GM10847 (cell line): Measurements from ENCODE around the gene DAAM1.

ENCODE experiments used
- POLR2A ChIP-seq: IDR thresholded peaks from 2 replicates; pipeline ENCODE4 v1.6.1; 2011; ENCODE audit not compliant: insufficient read length; ENCODE audit errors: extremely low read depth

Gene DAAM1

DNA sequence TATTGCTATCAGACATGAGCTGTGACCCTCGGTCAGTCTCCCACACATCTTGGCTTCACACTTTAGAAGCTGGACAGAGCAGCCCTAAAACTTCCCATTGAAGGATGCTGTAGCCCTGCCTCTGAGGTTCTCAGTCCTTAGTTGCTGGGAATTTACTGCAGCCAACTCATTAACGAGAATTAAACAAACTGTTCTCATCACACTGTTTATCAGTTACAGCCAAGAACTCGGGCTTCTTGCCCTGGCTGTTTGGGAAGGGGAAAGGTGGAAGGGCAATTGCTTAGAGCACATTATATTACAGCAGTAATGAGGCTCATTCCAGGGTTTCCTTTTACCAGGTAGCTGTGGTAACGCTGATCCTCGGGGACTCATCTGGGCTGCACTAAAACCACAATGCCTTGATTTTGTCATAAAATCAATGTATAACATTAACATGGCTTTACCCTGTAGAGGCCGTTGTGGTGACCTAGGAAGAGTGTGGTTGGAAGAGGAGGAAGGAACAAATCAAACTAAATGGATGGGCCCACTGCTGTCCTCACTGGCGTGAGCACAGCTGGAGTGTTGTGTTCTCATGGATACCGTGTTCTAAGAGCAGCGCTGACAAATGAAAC lies 189.6 kb downstream of the DAAM1 start:
- no peak for TF ChIP-seq POLR2A

DNA sequence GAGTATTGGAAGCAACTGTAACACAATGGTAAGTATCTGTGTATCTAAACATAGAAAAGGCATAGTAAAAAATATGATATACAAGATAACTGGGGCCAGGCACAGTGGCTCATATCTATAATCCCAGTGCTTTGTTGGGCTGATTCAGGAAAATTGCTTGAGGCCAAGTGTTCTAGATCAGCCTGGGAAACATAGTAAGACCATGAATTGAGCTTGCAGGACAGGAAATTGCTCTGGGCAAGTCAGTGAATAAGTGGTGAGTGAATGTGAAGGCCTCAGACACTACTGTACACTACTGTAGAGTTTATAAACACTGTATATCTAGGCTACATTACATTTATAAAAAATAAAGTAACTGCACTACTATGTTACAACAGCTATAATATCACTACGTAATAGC lies 201.5 kb downstream of the DAAM1 start:
- no peak for TF ChIP-seq POLR2A

GRCh38 chr14:59391388-59391787 lies 202.9 kb downstream of the DAAM1 start:
- TF ChIP-seq POLR2A = no peak

DNA sequence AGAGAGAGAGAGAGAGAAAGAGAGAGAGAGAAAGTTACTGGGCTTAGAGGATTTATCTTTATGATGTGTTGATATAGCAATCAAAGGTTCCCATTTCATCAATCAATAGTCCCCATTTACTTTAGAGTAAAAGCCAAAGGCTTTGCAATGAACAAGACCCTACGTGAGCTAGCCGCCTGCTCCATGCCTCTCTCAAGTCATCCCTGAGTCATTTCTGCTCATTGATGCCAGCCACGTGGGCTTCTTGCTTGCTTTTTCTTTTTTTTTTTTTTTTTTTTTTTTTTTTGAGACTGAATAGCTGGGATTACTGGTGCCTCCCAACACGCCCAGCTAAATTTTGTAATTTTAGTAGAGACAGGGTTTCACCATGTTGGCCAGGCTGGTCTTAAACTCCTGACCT lies 205.8 kb downstream of the DAAM1 start:
- no peak for TF ChIP-seq POLR2A

DNA sequence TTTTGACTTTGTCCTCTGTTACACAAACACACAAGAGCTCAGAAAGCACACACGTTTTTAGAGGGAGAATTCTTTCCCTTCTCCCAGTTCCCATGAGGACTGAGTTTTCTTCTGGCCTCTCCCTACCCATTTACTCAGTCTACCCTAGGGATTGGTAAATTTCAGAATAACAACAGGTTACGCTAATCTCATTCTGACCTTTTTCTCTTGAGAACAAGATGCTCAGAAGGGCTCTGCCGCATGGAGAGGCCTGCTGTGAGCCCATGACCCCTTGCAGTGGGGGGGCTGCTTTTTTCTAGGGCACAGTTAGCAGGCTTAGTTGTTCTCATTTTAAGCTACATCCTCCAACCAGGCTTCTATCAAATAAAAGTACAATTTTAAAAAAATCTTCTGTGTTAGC lies 207.2 kb downstream of the DAAM1 start:
- TF ChIP-seq POLR2A = no peak

GRCh38 chr14:59398841-59399240 lies 210.4 kb downstream of the DAAM1 start:
- no peak for TF ChIP-seq POLR2A

GRCh38 chr14:59406454-59407245 lies 218.2 kb downstream of the DAAM1 start:
- no peak for TF ChIP-seq POLR2A

DNA sequence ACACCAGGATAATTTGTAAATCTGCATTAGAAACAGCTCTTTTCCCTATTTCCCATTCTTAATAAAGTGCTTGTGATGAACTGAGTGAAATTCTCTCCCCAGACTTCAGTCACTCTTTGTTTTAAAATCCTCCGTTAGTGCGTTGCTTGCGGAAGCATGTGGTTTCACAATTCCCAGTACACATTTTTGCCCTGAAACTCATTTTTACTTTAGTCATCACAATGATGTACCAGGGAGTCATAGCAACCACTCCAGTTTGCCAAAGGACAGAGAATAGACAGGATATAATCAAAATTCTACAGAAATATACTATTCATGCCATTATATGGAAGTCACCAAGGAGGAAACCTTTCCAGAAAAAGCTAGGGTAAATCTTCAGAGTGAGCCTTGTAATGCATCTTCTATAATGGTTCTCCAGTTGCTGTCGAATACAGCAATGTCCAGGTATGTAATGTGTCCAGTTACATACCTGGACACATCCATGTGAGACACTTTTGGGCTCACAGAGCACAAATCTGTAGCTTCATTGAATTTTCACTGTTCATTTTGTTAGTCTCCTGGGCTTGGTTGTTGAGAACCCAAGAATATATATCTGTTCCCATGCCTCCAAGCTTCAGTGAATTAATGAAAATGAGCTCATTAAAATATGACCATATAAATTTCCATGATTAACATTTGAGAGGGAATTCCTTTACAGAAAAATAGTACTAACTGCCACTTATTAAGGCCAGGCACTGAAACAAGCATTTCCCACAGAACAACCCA lies 219.0 kb downstream of the DAAM1 start:
- no peak for TF ChIP-seq POLR2A

- TF ChIP-seq POLR2A = no peak
Observed at GRCh38 chr14:59415836-59416602, 227.6 kb downstream of the DAAM1 start.

DNA sequence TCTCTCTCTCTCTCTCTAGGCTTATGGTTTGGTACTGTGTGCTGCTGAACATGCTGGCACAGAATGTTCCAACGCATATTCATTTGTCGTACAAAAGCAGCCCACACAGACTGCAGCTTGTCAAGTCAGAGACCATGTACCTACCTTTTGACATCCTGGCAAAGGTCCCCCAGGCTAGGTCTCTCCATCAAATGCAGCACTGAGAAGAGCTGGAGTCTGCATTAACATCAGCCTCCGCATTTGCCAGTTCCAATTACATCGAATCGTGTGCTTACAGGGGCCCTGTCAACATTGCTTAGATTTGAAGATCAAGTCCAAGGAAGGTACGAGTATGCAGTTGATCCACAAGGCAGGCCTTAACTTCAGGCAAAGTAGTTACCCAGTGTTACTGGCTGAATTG lies 228.8 kb downstream of the DAAM1 start:
- TF ChIP-seq POLR2A = no peak

GRCh38 chr14:59419303-59419702 lies 230.8 kb downstream of the DAAM1 start:
- no peak for TF ChIP-seq POLR2A
